ENCODE data around the gene PLEKHG4.

DNA sequence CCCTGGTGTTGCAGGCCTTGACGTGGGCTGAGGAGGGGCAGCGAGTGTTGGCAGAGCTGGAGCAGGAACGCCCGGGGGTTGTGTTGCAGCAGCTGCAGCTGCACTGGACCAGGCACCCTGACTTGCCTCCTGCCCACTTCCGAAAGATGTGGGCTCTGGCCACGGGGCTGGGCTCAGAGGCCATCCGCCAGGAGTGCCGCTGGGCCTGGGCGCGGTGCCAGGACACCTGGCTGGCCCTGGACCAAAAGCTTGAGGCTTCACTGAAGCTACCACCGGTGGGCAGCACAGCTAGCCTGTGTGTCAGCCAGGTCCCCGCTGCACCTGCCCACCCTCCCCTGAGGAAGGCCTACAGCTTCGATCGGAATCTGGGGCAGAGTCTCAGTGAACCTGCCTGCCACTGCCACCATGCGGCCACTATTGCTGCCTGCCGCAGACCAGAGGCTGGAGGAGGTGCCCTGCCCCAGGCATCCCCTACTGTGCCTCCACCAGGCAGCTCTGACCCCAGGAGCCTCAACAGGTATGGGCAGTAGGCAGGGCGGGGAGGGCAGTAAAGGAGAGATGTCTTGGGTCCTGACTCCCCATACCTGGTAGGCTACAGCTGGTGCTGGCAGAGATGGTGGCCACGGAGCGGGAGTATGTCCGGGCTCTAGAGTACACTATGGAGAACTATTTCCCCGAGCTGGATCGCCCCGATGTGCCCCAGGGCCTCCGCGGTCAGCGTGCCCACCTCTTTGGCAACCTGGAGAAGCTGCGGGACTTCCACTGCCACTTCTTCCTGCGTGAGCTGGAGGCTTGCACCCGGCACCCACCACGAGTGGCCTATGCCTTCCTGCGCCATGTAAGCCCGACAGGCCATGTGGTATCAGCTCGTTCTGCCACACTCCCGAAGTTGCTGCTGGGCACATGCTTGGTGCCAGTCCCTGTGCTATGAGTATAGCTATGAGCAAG, 5.6 kb downstream of the PLEKHG4 start:
- TF ChIP-seq, protein P1, sequence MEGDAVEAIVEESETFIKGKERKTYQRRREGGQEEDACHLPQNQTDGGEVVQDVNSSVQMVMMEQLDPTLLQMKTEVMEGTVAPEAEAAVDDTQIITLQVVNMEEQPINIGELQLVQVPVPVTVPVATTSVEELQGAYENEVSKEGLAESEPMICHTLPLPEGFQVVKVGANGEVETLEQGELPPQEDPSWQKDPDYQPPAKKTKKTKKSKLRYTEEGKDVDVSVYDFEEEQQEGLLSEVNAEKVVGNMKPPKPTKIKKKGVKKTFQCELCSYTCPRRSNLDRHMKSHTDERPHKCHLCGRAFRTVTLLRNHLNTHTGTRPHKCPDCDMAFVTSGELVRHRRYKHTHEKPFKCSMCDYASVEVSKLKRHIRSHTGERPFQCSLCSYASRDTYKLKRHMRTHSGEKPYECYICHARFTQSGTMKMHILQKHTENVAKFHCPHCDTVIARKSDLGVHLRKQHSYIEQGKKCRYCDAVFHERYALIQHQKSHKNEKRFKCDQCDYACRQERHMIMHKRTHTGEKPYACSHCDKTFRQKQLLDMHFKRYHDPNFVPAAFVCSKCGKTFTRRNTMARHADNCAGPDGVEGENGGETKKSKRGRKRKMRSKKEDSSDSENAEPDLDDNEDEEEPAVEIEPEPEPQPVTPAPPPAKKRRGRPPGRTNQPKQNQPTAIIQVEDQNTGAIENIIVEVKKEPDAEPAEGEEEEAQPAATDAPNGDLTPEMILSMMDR (conservative IDR thresholded peaks at IDR 0.05), result peak; percentile 67; the same call in 1 of the 2 replicates
- no peak for TF ChIP-seq EZH2 (IDR thresholded peaks at IDR 0.05; ENCODE audit: low read depth)

Measured in PC-9 (cell line).